Measurements from ENCODE around the gene GPC3.

The GPC3 gene

GRCh38 chrX:133655275-133656265 lies 329.8 kb downstream of the GPC3 start:
- ChIA-PET CTCF (no interaction called here), POLR2A (no interaction called here)
- no peak for DNase-seq (ENCODE audit: extremely low spot score)
- TF ChIP-seq CTCF (IDR thresholded peaks at IDR 0.05; ENCODE audit: control extremely low read depth, extremely low read depth, low read depth, missing control alignments): no peak

GRCh38 chrX:133654811-133655210 lies 330.6 kb downstream of the GPC3 start:
- no peak for TF ChIP-seq CTCF (IDR thresholded peaks at IDR 0.05; ENCODE audit: control extremely low read depth, extremely low read depth, low read depth, missing control alignments)
- ChIA-PET CTCF (no interaction called here), POLR2A (no interaction called here)
- DNase-seq (ENCODE audit: extremely low spot score): no peak

GRCh38 chrX:133653358-133653757 lies 332.0 kb downstream of the GPC3 start:
- TF ChIP-seq CTCF (IDR thresholded peaks at IDR 0.05; ENCODE audit: control extremely low read depth, extremely low read depth, low read depth, missing control alignments): no peak
- ChIA-PET POLR2A (no interaction called here), CTCF (no interaction called here)
- no peak for DNase-seq (ENCODE audit: extremely low spot score)

- POLR2A ChIA-PET: no interaction called here
- CTCF ChIA-PET: no interaction called here
- DNase-seq (ENCODE audit: extremely low spot score): no peak
- no peak for TF ChIP-seq CTCF (IDR thresholded peaks at IDR 0.05; ENCODE audit: control extremely low read depth, extremely low read depth, low read depth, missing control alignments)
These were observed 333.2 kb downstream of the GPC3 start for GRCh38 chrX:133652185-133652584.

- DNase-seq (ENCODE audit: extremely low spot score): no peak
- ChIA-PET CTCF (no interaction called here), POLR2A (no interaction called here)
- TF ChIP-seq CTCF (IDR thresholded peaks at IDR 0.05; ENCODE audit: control extremely low read depth, extremely low read depth, low read depth, missing control alignments): no peak
These were observed 335.2 kb downstream of the GPC3 start for GRCh38 chrX:133650239-133650638.

GRCh38 chrX:133649651-133650050 lies 335.7 kb downstream of the GPC3 start:
- DNase-seq (ENCODE audit: extremely low spot score): no peak
- no peak for TF ChIP-seq CTCF (IDR thresholded peaks at IDR 0.05; ENCODE audit: control extremely low read depth, extremely low read depth, low read depth, missing control alignments)
- ChIA-PET CTCF (no interaction called here), POLR2A (no interaction called here)
